ENCODE results near the gene CYP1B1.

CYP1B1 gene

DNA sequence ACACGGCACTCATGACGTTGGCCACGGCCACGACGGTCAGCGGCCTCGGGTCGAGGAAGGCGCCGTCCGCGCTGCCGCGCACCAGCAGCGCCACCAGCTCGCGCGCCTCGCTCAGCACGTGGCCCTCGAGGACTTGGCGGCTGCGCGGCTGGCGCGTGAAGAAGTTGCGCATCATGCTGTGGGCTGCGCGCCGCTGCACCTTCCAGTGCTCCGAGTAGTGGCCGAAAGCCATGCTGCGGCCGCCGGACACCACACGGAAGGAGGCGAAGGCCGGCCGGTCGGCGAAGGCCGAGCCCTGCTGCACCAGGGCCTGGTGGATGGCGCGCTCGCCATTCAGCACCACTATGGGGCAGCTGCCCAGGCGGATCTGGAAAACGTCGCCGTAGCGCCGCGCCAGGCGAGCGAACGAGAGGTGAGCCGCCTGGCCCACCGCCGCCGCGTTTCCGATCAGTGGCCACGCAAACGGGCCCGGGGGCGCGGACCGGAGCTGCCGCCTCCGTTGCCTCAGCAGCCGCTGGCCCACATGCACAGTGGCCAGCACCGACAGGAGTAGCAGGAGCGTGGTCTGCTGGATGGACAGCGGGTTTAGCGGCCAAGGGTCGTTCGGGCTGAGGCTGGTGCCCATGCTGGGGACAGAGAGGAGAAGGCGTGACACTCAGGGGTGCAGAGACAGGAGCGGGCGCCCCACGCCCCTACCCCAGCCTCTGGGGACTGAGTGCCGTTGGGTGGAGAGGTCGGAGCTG lies 1.0 kb downstream of the CYP1B1 start:
- no peak for DNase-seq

DNA sequence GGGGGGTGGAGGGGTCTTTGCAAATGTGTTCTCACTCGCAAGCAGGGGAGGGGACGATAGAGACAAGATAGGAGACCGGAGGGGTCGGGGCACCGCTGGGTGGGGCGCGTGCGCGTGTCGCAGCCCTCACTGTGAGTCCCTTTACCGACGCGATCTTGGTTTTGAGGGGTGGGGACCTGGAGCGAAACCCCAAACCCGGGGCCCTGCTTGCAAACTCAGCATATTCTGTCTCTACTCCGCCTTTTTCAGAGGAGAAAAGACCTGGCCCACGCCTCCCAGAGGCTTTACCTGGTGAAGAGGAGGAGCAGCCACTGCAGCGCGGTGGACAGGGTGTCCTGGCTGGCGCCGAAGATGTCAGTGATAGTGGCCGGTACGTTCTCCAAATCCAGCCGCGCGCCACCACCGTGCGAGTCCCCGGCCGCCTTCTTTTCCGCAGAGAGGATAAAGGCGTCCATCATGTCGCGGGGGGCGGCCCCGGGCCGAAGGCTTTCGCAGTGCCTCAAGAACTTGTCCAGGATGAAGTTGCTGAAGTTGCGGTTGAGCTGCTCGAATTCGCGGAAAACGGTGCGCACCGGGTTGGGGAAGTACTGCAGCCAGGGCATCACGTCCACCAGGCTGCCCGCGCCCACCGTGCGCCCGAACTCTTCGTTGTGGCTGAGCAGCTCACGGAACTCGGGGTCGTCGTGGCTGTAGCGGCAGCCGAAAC lies 1.7 kb downstream of the CYP1B1 start:
- no peak for DNase-seq

DNA sequence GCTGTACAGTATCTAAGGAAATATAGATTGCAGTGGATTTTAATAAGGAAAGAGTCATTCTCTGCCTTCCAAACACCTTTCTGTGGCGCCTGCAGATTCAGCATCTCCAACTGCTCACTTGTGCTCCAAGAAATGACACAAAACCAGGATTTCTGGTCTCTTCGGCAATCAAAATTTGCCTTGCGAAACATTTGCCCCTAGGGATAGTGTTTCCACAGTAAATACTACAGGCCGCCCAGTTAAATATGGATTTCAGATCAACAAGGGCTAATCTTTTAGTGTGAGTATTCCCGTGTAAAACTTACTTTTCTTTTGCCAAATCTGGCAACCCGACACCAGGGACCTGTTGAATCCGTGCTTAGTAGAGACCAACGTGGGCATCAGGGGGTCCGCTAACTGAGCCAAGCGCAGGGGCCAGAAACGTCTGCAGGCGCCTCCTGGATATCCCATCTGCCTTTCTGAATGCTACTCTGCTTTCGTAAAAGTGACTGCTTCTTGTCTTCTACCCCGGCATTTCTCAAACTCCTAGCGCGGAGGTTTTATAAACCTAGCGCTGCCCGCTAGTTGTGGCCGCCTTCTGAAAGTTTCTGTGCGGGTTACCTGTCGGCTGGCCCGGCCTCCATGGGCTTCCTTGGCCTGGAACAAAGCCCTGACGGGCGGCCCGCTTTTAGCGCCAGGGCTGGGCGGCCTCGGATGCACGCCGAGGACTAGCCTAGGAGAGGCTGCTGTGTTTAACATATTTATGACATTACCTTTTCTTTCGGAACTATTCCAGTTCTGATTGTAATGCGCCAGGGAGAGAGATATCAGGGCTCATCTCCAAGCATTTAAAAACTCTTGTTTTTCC lies 2.5 kb downstream of the CYP1B1 start:
- DNase-seq: no peak

DNA sequence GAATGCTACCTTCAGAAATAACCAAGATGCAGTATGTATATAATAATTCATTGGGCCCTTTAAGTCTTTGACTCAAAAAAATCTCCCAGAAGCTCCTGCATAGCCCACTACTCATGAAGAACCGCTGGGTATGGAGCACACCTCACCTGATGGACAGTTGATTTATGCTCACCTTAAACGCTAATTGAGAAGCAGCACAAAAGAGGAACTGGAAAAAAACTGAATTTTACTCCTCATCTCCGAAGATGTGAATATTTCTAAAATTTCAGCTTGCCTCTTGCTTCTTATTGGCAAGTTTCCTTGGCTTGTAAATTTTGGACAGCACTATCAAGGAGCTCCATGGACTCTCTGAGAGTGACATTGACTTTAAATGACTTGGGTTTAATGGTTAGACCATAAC lies 5.5 kb downstream of the CYP1B1 start:
- DNase-seq: no peak

DNA sequence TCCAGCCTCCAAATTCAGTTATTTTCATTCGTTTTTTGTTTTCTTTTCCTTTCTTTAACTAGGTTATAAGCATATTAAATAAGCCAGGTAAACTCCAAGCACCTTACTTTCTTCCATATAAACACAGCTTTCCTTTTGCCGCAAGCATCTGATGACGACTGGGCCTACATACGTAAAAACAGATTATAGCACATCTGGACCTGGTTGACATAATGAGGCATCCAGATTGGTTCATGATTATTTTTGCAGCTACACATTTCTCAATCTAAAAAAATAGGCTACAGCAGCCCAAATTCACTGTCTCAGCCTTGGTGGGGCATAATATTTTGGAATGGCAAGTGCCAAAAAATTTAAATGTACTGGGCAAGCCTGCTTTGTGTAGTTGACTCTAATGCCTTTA lies 7.7 kb downstream of the CYP1B1 start:
- no peak for DNase-seq

DNA sequence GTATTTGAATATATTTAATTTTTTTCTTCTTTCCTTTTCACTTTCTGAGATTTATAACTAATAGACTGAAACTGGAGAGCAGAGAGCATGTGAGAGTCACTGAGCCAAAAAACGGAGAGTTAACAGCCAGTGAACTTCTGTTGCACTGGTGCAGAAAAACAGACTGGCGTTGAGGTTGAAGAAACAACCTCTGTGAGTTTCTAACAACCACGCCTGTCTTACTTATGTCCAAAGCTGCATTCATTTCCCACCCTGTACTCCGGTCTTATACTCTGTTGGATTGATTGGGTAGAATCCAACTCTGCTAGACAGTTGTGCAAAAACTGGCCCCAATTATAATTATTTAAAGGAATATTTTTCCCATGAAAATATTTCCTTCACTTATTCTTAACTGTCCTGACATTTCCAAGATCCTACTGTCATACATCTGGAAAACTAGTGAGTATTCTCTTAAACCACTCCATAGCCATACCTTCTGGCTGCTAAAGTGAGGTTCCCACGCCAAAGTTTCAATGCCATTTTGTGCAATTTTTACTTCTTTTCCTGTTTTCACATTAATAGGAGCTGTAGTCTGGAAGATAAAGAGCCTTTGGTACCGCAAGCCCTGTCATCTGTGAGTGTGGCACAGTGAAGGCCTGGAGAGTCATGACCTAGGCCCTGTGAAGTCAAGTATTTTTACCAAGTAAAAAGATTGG lies 9.4 kb downstream of the CYP1B1 start:
- DNase-seq: no peak

DNA sequence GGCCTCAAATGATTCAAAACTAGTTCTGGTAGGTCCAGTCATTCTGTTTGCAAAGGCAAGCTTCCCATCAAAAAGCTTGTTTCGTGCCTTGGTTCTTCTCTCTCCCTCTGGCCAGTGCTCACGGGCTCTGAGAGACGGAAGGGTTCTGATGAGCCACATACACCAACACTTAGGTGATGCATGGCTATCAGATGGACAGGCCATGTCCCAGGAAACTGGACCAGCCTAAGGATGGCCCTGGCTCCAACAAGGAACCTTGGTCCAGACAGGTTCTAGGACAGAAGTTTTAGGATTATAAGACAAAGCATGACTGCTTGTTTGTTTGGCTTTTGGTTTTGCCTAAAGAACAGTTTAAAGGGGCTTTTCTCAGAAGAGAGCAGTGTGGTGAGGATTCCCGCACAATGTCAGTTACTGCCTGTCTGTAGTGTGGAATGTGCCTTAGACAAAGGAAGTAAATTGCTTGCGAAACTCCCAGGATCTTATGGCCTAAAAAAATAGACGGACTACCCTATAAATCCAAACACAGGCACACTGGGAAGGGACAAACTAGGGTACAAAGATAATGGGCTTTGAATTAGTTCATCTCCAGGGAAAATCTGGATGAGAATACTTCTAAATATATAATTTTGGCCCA lies 10.3 kb downstream of the CYP1B1 start:
- DNase-seq: no peak

DNA sequence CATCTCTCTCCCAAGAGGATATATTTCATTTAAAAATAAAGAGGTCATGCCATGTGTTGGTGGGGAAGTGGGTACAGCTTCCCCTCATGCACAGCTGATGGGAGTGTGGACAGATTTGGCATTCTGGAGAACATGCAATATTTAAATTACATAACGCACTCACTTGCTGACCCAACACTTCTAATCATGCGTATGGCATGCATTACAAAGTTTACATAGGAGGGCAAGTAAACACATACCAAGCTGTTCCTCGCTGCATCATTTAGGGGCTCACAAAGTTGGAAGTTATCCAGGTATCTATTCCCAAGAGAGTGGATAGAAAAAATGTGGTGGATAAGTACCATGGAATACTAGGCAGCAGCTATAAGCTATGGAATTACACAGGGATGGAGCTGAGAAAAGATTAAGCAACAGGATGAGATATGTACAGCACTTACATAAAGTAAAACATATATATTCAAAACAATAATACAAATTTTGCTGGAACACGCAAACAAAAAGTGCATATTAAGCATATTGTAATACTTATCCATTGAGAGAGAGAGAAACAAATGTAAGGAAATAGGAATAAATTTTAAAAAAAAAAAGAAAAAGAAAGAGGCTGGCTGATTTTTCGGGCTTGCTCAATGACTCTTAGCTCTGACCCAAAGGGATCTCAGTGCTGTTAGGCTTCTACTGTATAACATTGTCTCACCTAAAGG lies 11.0 kb downstream of the CYP1B1 start:
- DNase-seq: no peak

DNA sequence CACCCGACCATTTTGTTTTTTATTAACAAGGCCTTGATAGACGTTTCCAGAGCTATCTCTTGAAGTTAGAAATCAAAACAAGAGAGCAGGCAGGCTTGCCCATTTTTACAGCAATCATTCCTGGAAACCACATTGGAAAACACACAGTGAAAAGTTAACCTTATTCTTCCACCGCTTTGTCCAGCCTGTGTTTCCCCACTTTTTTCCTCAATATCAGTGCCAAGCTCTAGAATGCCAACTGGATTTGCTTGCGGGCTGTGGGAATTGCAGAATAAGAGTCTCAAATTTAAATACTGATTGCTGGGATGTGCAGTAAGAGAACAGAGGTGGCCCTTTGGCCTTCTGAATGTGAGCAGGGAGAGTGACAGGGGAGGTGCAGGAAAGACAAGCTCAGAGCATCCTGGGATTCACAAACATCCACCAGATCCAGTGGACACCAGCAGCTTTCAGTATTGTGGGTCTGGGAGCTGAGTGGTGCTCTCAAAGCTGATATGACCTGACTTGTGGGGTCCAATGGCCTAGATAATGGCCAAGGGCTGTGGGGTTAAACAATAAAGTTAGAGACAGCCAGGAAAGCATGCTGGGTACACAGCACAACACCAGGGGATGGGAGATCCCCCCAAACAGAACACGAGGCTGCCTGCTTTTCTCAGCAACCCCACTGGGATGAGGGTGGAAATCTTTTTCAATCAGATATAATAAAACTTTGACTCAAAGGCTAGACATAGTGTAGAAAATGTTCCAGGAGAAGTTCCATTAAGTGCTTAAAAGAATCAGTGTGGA lies 15.5 kb downstream of the CYP1B1 start:
- DNase-seq: no peak

DNA sequence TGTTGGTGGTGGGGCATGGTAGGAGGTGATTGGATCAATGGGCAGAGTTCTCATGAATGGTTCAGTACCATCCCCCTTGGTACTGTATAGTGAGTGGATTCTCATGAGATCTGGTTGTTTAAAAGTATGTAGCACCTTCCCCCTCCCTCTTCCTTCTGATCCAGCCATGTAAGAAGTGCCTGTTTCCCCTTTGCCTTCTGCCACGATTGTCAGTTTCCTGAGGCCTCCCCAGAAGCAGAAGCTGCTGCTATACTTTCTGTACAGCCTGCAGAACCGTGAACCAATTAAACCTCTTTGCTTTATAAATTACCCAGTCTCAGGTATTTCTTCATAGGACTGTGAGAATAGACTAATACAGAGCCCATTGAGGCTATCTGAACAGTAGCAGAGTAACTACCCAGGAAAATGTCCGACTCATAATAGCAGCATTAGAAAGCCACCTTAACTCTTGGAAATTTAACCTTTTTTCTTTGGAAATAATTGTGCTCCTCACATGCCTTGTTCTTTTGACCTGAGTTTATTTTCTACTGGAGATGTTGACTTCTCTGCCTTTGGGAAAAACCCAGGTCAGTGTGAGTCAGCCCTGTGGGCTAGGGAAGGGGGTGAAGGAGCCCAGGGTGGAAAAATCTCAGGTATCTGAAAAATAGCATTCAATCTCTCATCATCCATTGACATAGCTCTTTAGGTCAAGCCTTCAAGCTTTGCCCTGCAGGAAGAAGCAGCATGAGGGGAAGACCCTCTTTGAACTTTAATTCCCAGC lies 18.1 kb downstream of the CYP1B1 start:
- no peak for DNase-seq

DNA sequence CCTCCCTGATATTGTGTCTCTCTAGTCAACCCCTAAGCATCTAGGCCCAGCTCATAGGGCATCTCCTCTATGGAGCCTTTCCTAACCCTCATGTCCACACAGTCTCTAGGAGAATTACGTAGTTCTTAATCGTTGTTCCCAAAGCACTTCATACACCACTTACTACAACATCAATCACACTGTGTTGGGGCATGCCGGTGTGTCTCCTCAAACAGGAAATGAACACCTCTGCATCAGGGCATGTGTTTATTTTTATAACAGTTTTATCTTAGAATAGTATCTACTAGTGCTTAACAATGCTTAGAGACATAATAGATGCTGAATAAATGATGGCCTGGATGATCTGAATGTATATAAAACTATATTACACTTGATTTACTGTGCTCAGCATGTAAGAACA lies 19.7 kb downstream of the CYP1B1 start:
- DNase-seq: no peak

DNA sequence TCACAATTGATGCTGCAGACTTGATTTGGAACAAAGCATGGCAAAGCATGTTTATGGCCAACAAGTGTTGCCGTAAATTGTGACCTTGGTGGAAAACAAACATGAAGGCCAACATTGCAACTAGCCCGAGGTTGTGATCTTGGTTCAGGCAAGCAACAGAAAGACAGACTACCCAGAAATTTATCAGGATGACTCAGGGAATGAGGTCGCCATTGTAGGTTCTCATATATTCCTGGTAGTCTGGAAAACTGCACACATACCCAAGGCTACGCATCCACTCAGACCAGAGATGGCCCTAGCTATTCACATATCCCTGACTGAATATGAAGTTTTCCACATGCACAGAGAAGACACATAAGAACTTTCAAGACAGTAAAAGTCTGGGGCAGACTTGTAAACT lies 30.1 kb downstream of the CYP1B1 start:
- DNase-seq: no peak

DNA sequence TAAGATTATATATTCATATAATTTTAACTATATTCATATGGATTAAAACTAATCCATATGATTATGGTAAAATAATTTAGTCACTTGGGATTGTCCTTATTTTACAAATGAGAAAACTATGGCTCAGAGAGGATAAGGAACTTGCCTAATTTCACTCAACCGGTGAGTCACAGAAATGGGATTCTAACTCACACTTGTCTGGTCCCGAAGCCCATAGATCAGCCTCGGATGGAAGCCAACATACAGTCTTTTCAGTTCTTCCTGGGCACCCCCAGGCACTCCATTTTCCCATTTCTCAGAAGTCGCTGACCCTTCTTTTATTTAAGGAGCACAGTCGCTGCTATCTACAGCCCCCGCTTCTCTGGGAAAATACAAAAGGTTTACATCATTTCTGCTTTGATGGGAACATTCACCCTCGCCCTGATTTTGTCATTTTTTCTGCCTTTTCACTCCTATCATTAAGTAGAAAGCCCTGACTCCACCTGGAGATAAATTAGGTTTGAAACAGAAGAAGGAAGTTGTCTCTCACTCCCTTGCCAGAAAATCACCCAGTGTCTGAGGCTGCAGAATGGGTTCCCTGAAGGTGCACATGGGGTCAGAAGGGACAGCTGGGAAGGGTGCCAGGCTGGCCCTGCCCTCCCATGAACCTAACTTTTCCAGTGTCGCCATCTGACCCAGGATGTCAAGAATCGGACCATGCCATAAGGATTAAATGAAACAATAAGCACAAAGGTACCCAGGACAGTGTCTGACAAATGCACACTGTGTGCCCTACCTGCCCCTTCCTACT lies 36.6 kb downstream of the CYP1B1 start:
- DNase-seq: no peak

DNA sequence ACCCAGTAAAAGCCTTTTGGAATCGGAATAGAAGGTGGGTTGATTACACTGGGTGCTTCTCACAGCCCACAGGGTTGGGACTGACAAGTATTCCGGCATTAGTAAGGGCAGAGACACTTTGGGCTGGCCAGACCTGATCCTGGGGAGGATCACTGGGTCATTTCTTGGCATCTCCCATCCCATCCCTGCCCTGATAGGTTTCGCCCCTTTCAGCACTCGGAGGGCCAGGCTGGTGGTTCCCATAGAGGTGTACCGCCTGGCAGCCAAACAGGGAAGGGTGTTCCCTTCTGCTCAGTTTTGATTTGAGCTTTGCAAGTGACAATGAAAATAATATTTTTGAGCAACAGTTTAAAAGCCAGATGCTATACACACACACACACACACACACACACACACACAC lies 37.3 kb downstream of the CYP1B1 start:
- no peak for DNase-seq

DNA sequence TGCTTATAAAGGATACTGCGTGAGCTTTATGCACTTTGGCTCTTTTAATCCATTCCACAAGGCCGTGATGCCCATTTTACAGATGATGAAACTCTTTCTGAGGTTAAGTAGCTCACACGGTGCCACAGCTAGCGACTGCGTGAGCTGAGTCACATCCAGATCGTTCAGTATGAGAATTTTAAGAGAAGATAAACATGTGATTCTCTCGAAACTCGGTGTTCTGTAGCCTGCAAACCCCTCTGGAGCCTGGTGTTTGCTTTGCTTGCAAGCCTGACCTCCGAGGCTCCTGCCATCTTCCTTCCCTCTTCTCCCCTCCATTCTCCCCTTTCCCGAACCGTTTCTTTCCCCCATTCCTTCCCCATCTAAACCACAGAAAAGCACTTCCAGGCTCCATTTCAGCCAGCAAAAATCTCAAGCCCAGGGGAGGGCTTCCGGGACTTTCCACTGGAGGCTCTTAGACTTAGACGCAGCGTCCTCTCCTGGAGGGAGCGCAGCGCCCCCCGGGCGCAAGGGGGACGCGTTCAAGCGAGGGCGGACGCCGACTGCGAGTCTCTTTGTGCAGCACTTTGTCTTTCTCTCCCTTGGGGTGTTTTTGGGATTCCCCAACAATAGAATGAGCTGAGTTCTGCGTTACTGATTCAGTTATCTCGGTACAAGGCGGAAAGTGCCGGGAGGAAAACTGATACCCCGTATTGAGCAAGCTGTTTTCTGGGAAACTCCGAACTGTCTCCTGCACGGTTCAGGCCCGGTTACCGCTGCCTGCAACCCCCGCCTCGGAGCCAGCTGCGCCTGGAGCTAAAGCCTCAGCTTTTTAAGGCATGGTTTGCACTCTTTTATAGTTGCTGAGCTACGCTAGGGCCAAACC lies 38.0 kb downstream of the CYP1B1 start:
- DNase-seq: peak; percentile 25

DNA sequence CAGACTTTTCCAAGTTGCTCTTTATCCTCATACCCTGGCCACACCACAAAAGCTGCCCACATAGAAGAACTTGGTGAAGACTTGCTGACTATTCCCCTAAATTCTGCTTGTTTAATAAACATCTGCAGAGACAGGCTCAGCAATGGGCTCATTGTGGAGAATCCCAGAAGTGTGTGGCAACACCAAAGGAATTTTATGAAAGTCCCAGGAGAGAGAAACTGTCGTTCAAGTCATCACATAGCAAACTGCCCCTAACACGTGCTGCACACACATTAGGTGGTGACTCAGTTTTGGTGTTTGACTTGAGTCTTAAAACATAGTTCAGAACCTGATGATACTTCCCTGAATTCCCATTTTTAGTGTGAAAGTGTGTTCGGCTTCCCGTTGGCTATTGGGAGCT lies 38.6 kb downstream of the CYP1B1 start:
- no peak for DNase-seq

DNA sequence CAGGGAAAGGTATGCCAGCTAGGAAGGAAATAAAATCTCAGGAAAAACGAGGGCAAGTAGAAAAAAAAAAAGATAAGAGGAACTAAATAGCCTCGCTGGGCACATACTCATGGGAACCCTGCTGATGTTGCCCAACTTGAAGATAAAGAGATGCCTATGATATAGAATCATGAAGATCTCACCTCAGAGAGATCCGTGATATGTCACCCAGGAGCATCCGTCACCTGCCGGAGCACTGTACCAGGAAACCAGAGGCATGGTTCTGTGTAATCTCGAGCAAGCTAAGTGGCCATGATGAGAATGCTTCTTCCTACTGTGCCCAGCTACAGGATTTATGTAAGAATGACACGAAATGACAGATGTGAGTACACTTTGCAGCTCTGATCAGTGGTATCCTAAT lies 40.0 kb downstream of the CYP1B1 start:
- DNase-seq: no peak

DNA sequence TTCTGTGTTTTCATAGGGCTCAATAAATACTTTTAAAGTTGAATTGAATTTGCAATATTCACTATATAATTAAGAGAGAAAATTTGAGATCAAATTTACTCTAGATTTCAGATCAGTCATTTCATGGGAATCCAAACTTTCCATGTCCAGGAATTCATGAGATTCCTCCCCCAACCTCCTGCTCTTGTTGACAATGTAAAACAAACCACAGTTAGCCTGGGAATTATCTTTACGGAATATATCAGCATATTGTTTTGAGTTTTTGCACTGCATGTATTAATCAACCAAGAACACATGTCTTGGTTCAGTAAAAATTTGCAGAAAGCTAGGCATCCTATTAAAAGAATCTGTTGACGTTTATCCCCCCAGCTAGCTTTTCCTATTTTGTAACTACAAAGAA lies 42.3 kb downstream of the CYP1B1 start:
- DNase-seq: no peak

DNA sequence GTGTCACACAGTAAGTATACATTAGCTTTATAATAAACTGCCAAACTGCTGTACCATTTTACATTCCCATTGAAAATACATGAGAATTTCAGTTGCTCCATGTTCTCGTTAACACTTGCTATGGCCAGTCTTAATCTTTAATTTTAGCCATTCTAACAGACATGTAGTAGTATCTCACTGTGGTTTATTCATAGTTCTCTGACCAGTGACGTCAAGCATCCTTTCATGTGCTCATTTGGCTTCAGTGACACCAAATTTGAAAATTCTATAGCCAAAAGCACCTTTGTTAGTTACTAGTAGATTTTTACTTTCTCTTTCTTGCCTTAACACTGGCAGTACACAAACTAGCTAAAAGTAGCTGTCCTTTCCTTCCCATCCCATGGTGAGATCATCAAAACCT lies 43.0 kb downstream of the CYP1B1 start:
- DNase-seq: no peak

All from midbrain (tissue), 1 donor.